ENCODE data around the gene ZNF362.

- TF ChIP-seq CTCF (IDR thresholded peaks at IDR 0.05) (no peak), POLR2A (IDR thresholded peaks at IDR 0.05) (no peak), POLR2AphosphoS5 (IDR thresholded peaks at IDR 0.05) (no peak)
These were observed 51.2 kb downstream of the ZNF362 start for GRCh38 chr1:33307494-33307864.

Data from stomach (tissue), 4 donors.